Naive thymus-derived CD4-positive, alpha-beta T cell (primary cell): Measurements from ENCODE around the gene ALOXE3. TPM values are rescaled to one million over a fixed set of nuclear protein-coding genes. Genes with fewer than 3 reads are reported as not detected.

Source experiments
- ATAC-seq: fragments of 150-1000 bp; cut with Tn5 transposase; 2 replicates; pipeline ENCODE4 v1.10.0; 2021; ENCODE audit warnings: mild to moderate bottlenecking, moderate library complexity
- CTCF ChIA-PET: fragments of 350-600 bp; sonication (Branson Sonifier 250); formaldehyde crosslinking; loops from one replicate; lab custom pipeline; 2021; ENCODE audit warnings: antibody characterized with exemption; lab: Charles Lee
- POLR2A ChIA-PET: fragments of 350-600 bp; sonication (Branson Sonifier 250); formaldehyde crosslinking; loops from one replicate; lab custom pipeline; 2021; ENCODE audit warnings: antibody characterized with exemption, inconsistent platforms; lab: Charles Lee
- DNase-seq, 9 donors: peaks; one replicate each; pipeline versions ENCODE4 v3.0.0 to v3.0.0-alpha.2; 2020 to 2022; ENCODE audit warnings: mixed read lengths in 1 of 9
- H3K27ac ChIP-seq: one replicate; pipeline ENCODE4 v1.7.0; 2013; ENCODE audit warnings: mild to moderate bottlenecking, low read depth, low read length, moderate library complexity
- H3K27me3 ChIP-seq, 2 donors: one replicate each; pipeline ENCODE4 v1.7.0; 2013; ENCODE audit warnings: low read length in 2 of 2, mild to moderate bottlenecking in 2 of 2, moderate library complexity in 2 of 2; ENCODE audit not compliant: control insufficient read depth in 2 of 2, insufficient read depth in 2 of 2
- H3K36me3 ChIP-seq, 3 experiments: 1 replicate in 2 of 3; 2 replicates in 1 of 3; pipeline ENCODE4 v1.7.0; 2013; ENCODE audit warnings: low read length in 3 of 3, mild to moderate bottlenecking in 3 of 3, moderate library complexity in 1 of 3; ENCODE audit not compliant: insufficient read depth in 3 of 3, control insufficient read depth in 2 of 3
- H3K4me1 ChIP-seq, 2 donors: one replicate each; pipeline ENCODE4 v1.7.0; 2013; ENCODE audit warnings: low read length in 2 of 2, mild to moderate bottlenecking in 2 of 2, moderate library complexity in 1 of 2; ENCODE audit not compliant: control insufficient read depth in 2 of 2, insufficient read depth in 2 of 2
- H3K4me3 ChIP-seq: 2 replicates; pipeline ENCODE4 v1.7.0; 2013; ENCODE audit warnings: mild to moderate bottlenecking, low read length
- H3K9me3 ChIP-seq, 3 experiments: 1 replicate in 2 of 3; 2 replicates in 1 of 3; pipeline ENCODE4 v1.7.0; 2013; ENCODE audit warnings: low read length in 3 of 3; ENCODE audit not compliant: control insufficient read depth in 2 of 3
- H3K27ac Mint-ChIP-seq, 9 donors: one replicate each; pipeline ENCODE4 v1.8.0; 2020 to 2022; ENCODE audit warnings: mixed read lengths in 9 of 9, mild to moderate bottlenecking in 8 of 9, moderate library complexity in 5 of 9, inconsistent platforms in 2 of 9
- H3K27me3 Mint-ChIP-seq, 5 donors: one replicate each; pipeline ENCODE4 v1.8.0; 2021 to 2022; ENCODE audit warnings: mixed read lengths in 5 of 5, mild to moderate bottlenecking in 1 of 5
- H3K36me3 Mint-ChIP-seq, 5 donors: one replicate each; pipeline ENCODE4 v1.8.0; 2020 to 2022; ENCODE audit warnings: mixed read lengths in 5 of 5, mild to moderate bottlenecking in 3 of 5, inconsistent platforms in 1 of 5
- H3K4me1 Mint-ChIP-seq, 7 donors: one replicate each; pipeline ENCODE4 v1.8.0; 2020 to 2022; ENCODE audit warnings: mixed read lengths in 7 of 7, mild to moderate bottlenecking in 3 of 7, inconsistent platforms in 1 of 7
- H3K4me3 Mint-ChIP-seq, 10 donors: one replicate each; pipeline ENCODE4 v1.8.0; 2020 to 2022; ENCODE audit warnings: mild to moderate bottlenecking in 10 of 10, mixed read lengths in 10 of 10, moderate library complexity in 6 of 10, inconsistent platforms in 2 of 10
- H3K9me3 Mint-ChIP-seq, 11 donors: one replicate each; pipeline ENCODE4 v1.8.0; 2020 to 2022; ENCODE audit warnings: mixed read lengths in 11 of 11, mild to moderate bottlenecking in 4 of 11, inconsistent platforms in 1 of 11, moderate library complexity in 1 of 11
- intact Hi-C, 2 donors: fragments of 100-400 bp; cut with micrococcal nuclease; formaldehyde crosslinking; loops; one replicate each; pipeline ENCODE4 v1.15.1; 2023
- polyA plus RNA-seq, 2 donors: library from polyadenylated mRNA; unstranded; fragments of 300-500 nt; fragmentation: Illumina TruSeq; gene quantifications; one replicate each; pipeline ENCODE4 v1.2.3, GENCODE V29; 2021
- total RNA-seq, 6 experiments: library from RNA in 5 of 6; stranded (reverse) in 5 of 6; gene quantifications; 1 replicate in 5 of 6; 2 replicates in 1 of 6; pipeline ENCODE4 v1.2.3 and lab custom pipeline; 2021 to 2026

The ALOXE3 gene
- total and polyA plus RNA-seq, 7 experiments from 2014 or later: 0.11 to 1.6 (median 0.75) TPM; not detected in 1

GRCh38 chr17:8082292-8082691, 36.0 kb downstream of the ALOXE3 start:
- Mint-ChIP-seq H3K4me1 (peaks cover 10 to 18% (median 14%) of the 10 kb centered on the region in 7 donors), H3K27ac (no peak overlapping the region), H3K36me3 (peaks cover 0 to 6% (median 0%) of the 10 kb centered on the region in 5 donors), H3K27me3 (peaks cover 0 to 14% (median 3%) of the 10 kb centered on the region in 5 donors), H3K9me3 (no peaks in the 10 kb centered on the region), H3K4me3 (no peak overlapping the region)
- ChIA-PET CTCF (interaction anchor here (13.4 kb wide), 1 partner anchor 32 kb away, joined by 248 read pairs; the partner anchor contains the start of gene ALOXE3), POLR2A (no interaction called here)
- Histone ChIP-seq H3K36me3 (no peaks in the 10 kb centered on the region), H3K27ac (no peak overlapping the region), H3K27me3 (no peaks in the 10 kb centered on the region), H3K9me3 (no peaks in the 10 kb centered on the region), H3K4me1 (peaks cover 13 to 14% of the 10 kb centered on the region in 2 donors), H3K4me3 (no peak overlapping the region)
- ATAC-seq (no peak), DNase-seq (no peak)
- intact Hi-C loops: no loop called here

GRCh38 chr17:8081876-8082275, 36.4 kb downstream of the ALOXE3 start:
- Mint-ChIP-seq H3K27me3 (peaks cover 0 to 10% (median 0%) of the 10 kb centered on the region in 5 donors), H3K9me3 (no peaks in the 10 kb centered on the region), H3K27ac (no peak overlapping the region), H3K4me1 (peaks cover 10 to 18% (median 14%) of the 10 kb centered on the region in 7 donors), H3K36me3 (peaks cover 0 to 6% (median 0%) of the 10 kb centered on the region in 5 donors), H3K4me3 (peak overlapping the region in 1 of 10 donors; percentile 63)
- H3K4me1 ChIP-seq: peaks cover 13 to 14% of the 10 kb centered on the region in 2 donors
- POLR2A ChIA-PET: no interaction called here
- no peaks in the 10 kb centered on the region for H3K27me3 ChIP-seq
- H3K9me3 ChIP-seq: no peaks in the 10 kb centered on the region
- intact Hi-C loops: loop anchor here in 1 of 2 donors (1.0 kb wide), 1 partner anchor 9 kb away; no protein-coding TSS in a partner anchor
- H3K4me3 ChIP-seq: no peak overlapping the region
- no peak for DNase-seq
- H3K36me3 ChIP-seq: no peaks in the 10 kb centered on the region
- H3K27ac ChIP-seq: no peak overlapping the region
- CTCF ChIA-PET: interaction anchor here (2.6 to 13.4 kb wide), 2 partner anchors 32 to 37 kb away, joined by 19 to 248 read pairs; partner anchors contain the start of gene ALOXE3
- no peak for ATAC-seq

- CTCF ChIA-PET: interaction anchor here (0.5 to 2.6 kb wide), 4 partner anchors 12 to 562 kb away, joined by 3 to 19 read pairs (median 3); partner anchors contain the start of gene ALOXE3
- no peaks in the 10 kb centered on the region for H3K36me3 ChIP-seq
These were observed 37.5 kb downstream of the ALOXE3 start for GRCh38 chr17:8080799-8081219.

GRCh38 chr17:8080208-8080798, 38.0 kb downstream of the ALOXE3 start:
- Mint-ChIP-seq H3K9me3 (no peaks in the 10 kb centered on the region), H3K27ac (peak overlapping the region in 3 of 9 donors; percentile 42 to 92 (median 70)), H3K4me1 (peaks cover 10 to 18% (median 14%) of the 10 kb centered on the region in 7 donors), H3K27me3 (peaks cover 0 to 10% (median 1%) of the 10 kb centered on the region in 5 donors), H3K36me3 (peaks cover 0 to 6% (median 0%) of the 10 kb centered on the region in 5 donors), H3K4me3 (peak overlapping the region; percentile 88 to 93 (median 90))
- Histone ChIP-seq H3K4me3 (peak overlapping the region; percentile 62), H3K4me1 (peaks cover 13 to 14% of the 10 kb centered on the region in 2 donors), H3K36me3 (no peaks in the 10 kb centered on the region), H3K27ac (no peak overlapping the region), H3K27me3 (no peaks in the 10 kb centered on the region), H3K9me3 (no peaks in the 10 kb centered on the region)
- ChIA-PET POLR2A (interaction anchor here (0.6 to 1.6 kb wide), 4 partner anchors 23 to 78 kb away, joined by 3 to 15 read pairs (median 4); no protein-coding TSS in a partner anchor), CTCF (interaction anchor here (0.5 to 2.6 kb wide), 7 partner anchors 14 to 562 kb away, joined by 3 to 19 read pairs (median 3); partner anchors contain the start of gene ALOXE3)
- ATAC-seq (no peak), DNase-seq (no peak)
- intact Hi-C loops: loop anchor here (1.0 kb wide), 3 partner anchors 30 to 220 kb away; no protein-coding TSS in a partner anchor

More at GRCh38 chr17:8080799-8081219, 37.5 kb downstream of the ALOXE3 start:
- POLR2A ChIA-PET: interaction anchor here (1.6 kb wide), 1 partner anchor 78 kb away, joined by 5 read pairs; no protein-coding TSS in a partner anchor
- Histone ChIP-seq H3K27ac (no peak overlapping the region), H3K4me1 (peaks cover 13 to 14% of the 10 kb centered on the region in 2 donors), H3K27me3 (no peaks in the 10 kb centered on the region), H3K4me3 (no peak overlapping the region), H3K9me3 (no peaks in the 10 kb centered on the region)
- DNase-seq (no peak), ATAC-seq (no peak)
- peaks cover 10 to 18% (median 14%) of the 10 kb centered on the region in 7 donors for H3K4me1 Mint-ChIP-seq
- H3K9me3 Mint-ChIP-seq: no peaks in the 10 kb centered on the region
- H3K27ac Mint-ChIP-seq: peak overlapping the region in 2 of 9 donors; percentile 18 to 46
- peaks cover 0 to 6% (median 0%) of the 10 kb centered on the region in 5 donors for H3K36me3 Mint-ChIP-seq
- H3K4me3 Mint-ChIP-seq: peak overlapping the region in 5 of 10 donors; percentile 12 to 91 (median 88)
- intact Hi-C loops: loop anchor here (1.0 kb wide), 4 partner anchors 8 to 219 kb away; no protein-coding TSS in a partner anchor
- H3K27me3 Mint-ChIP-seq: peaks cover 0 to 7% (median 0%) of the 10 kb centered on the region in 5 donors

GRCh38 chr17:8079291-8080207, 38.8 kb downstream of the ALOXE3 start:
- peak overlapping the region; percentile 88 to 93 (median 91) for H3K4me3 Mint-ChIP-seq
- peaks cover 0 to 4% of the 10 kb centered on the region in 2 donors for H3K27me3 ChIP-seq
- no peaks in the 10 kb centered on the region for H3K9me3 Mint-ChIP-seq
- peak overlapping the region; percentile 62 for H3K27ac ChIP-seq
- DNase-seq (peak; percentile 63 to 89 (median 79)), ATAC-seq (peak; percentile 90)
- H3K4me1 ChIP-seq: peaks cover 13 to 14% of the 10 kb centered on the region in 2 donors
- no peaks in the 10 kb centered on the region for H3K9me3 ChIP-seq
- intact Hi-C loops: loop anchor here (1.0 kb wide), 5 partner anchors 15 to 221 kb away; no protein-coding TSS in a partner anchor
- H3K36me3 ChIP-seq: no peaks in the 10 kb centered on the region
- H3K4me3 ChIP-seq: peak overlapping the region; percentile 62
- CTCF ChIA-PET: interaction anchor here (0.5 to 11.6 kb wide), 16 partner anchors 8 to 1067 kb away, joined by 3 to 122 read pairs (median 4); partner anchors contain the start of genes ALOX12B, ALOXE3 and BORCS6
- POLR2A ChIA-PET: interaction anchor here (0.5 to 1.7 kb wide), 13 partner anchors 17 to 659 kb away, joined by 3 to 15 read pairs (median 3); partner anchors contain the start of genes CTC1 and SLC25A35
- H3K36me3 Mint-ChIP-seq: peaks cover 0 to 6% (median 0%) of the 10 kb centered on the region in 5 donors
- H3K27me3 Mint-ChIP-seq: peaks cover 7 to 18% (median 9%) of the 10 kb centered on the region in 5 donors
- H3K27ac Mint-ChIP-seq: peak overlapping the region; percentile 42 to 92 (median 79)
- H3K4me1 Mint-ChIP-seq: peaks cover 10 to 21% (median 18%) of the 10 kb centered on the region in 7 donors
